CD4-positive, alpha-beta T cell treated with Interleukin-17A for 4 hours (primary cell): Measurements from ENCODE around the gene PLEKHA4.
A peak's percentile ranks its signal among the peaks of the same experiment; 100 is the strongest.

ENCODE experiments used
- DNase-seq: peaks from one replicate; pipeline ENCODE4 v3.0.0-alpha.2; 2020; ENCODE audit warnings: mixed read lengths

The PLEKHA4 gene

GRCh38 chr19:48819366-48819816 is 49.0 kb downstream of the PLEKHA4 start:
- DNase-seq, result no peak

- no peak for DNase-seq
These were observed 50.1 kb downstream of the PLEKHA4 start for GRCh38 chr19:48818234-48818820.

DNA sequence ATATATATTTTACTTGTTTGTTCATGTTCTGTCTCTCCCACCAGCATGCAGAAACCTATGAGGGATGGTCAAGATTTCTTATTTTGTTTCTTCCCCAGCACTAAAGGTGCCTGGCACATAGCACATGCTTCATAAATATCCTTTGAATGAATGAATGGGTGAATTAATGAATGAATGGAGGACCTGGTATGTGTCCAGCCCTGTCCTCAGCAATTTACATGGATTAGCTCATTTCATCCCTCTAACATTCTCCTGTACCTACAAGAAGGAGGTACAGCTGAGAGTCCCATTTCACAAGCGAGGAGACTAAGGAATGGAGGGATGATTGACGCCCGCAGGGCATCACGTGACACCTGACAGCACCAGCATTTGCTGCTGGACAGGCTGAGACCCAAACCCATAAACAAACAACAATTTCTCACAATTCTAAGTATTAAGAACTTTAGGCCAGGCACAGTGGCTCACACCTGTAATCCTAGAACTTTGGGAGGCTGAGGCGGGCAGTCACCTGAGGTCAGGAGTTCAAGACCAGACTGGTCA is 50.8 kb downstream of the PLEKHA4 start:
- DNase-seq, result no peak

DNA sequence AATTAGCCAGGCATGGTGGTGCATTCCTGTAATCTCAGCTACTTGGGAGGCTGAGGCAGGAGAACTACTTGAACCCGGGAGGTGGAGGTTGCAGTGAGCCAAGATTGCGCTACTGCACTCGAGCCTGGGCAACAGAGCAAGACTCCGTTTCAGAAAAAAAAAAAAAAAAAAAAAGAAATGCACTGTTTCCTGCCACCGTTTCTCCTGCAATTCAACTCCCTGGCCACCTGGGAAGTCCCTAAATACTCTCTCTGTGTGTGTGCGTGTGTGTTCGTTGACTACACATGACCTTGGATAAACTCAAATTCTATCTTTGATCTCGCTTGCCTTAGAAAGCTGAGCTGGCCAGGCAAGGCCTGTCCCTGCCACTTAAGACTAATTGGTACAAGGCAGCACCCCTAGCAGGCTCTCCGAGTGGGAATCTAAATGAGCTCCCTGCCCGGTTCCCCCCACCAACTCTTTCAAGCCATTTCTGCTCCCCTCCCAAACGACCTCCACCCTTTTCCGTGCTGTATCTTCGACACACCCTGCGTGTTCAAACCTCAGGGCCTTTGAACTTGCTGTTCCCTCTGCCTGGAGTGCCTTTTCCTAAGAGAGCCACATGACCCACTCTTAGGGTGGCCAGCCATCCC is 52.4 kb downstream of the PLEKHA4 start:
- no peak for DNase-seq

GRCh38 chr19:48814895-48815294 is 53.5 kb downstream of the PLEKHA4 start:
- no peak for DNase-seq

GRCh38 chr19:48813123-48813913 is 55.1 kb downstream of the PLEKHA4 start:
- no peak for DNase-seq

GRCh38 chr19:48812094-48812929 is 56.1 kb downstream of the PLEKHA4 start:
- peak; percentile 77 for DNase-seq

DNA sequence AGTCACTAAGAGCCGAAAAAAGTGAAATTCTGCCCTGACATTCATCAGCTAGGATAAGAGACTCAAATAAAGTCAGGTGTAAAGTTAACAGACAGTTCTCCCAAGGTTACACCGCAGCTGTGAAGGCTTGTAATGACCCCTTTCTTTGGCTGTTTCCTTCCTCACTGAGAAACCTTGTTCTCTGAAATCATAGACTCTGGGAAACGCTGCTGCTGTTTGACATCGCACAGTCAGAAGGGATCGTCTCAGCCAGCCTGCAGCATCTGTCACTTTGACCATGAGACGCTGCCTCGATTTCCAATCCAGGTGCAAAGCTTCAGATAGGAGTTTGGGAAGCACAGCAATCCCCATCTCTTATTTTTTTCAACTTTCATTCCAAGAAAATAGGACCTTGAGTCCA is 58.3 kb downstream of the PLEKHA4 start:
- DNase-seq, result no peak

- DNase-seq, result no peak
These were observed 60.7 kb downstream of the PLEKHA4 start for GRCh38 chr19:48807590-48808308.

GRCh38 chr19:48806818-48807589 is 61.4 kb downstream of the PLEKHA4 start:
- peak; percentile 46 for DNase-seq

DNA sequence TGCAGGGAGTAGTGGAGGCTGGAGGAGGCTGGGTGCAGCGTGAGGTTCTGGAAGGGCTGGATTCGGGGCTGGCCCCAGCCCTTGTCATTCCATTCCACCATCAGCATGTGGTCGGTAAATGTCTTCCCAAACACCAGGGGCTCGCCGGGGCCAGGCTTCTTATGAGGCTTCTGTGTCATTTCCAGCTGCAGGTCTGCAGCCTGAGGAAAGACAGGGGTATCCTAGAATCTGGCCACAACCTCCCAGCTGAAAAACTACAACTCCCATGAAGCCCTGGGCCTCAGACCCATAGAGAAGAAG is 61.9 kb downstream of the PLEKHA4 start:
- no peak for DNase-seq

DNA sequence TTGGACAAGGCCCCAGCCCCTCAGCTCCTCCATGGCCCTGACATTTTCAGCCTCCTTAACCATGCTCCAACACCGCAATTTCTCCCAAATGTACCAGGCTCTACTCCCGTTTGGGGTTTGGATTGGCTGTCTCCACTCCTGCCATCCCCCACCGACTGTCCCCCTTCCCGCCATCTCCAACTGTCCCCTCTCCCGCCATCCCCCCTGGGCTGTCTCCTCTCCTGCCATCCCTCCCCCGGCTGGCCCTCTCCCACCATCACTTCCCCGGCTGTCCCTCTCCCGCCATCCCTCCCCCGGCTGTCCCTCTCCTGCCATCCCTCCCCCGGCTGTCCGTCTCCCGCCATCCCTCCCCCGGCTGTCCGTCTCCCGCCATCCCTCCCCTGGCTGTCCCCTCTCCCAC is 63.0 kb downstream of the PLEKHA4 start:
- DNase-seq, result no peak

- no peak for DNase-seq
These were observed 63.9 kb downstream of the PLEKHA4 start for GRCh38 chr19:48804496-48804895.

GRCh38 chr19:48802623-48803022 is 65.8 kb downstream of the PLEKHA4 start:
- DNase-seq, result no peak

GRCh38 chr19:48799358-48800300 is 68.8 kb downstream of the PLEKHA4 start:
- DNase-seq, result no peak

GRCh38 chr19:48798937-48799336 is 69.5 kb downstream of the PLEKHA4 start:
- no peak for DNase-seq

DNA sequence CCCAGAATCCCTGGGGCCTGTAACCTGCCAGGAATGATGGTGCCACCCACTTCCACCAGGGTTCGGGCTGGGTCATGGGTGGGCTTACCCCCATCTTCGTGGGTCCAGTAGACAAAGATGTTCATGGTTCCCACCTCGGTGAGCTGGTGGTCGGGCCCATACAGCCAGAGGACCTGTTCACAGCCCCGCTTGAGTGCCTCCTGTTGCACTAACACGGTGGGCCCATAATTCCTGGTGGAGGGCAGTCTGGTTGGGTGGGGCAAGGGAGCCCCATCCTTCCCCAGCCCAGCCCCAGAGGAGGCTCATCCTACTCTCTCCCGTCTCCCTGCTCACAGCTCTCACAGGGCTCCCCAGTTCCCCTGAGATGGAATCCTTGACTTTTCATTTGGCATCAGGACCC is 71.3 kb downstream of the PLEKHA4 start:
- DNase-seq, result no peak

GRCh38 chr19:48796298-48797083 is 71.9 kb downstream of the PLEKHA4 start:
- DNase-seq, result no peak

GRCh38 chr19:48795685-48796070 is 72.7 kb downstream of the PLEKHA4 start:
- DNase-seq, result no peak
